Adrenal gland (tissue), 12 donors: ENCODE data around the gene SLC6A8. TPM values are rescaled to one million over a fixed set of nuclear protein-coding genes. Genes with fewer than 3 reads are reported as not detected.

ENCODE experiments used
- DNase-seq, 7 donors: peaks; one replicate each; pipeline ENCODE4 v3.0.0-alpha.2; 2019 to 2020
- H3K27ac ChIP-seq, 5 donors: fragments of 200-600 bp; sonication (generic) in 4 of 5; 1 replicate in 3 of 5; 2 replicates in 2 of 5; pipeline versions ENCODE4 v1.5.1 to v1.8.0; 2016 to 2020; ENCODE audit warnings: mild to moderate bottlenecking in 1 of 5
- H3K27me3 ChIP-seq: fragments of 200-600 bp; 2 replicates; pipeline ENCODE4 v1.8.0; 2021
- H3K36me3 ChIP-seq, 2 donors: fragments of 200-600 bp; replicated peaks in 1 of 2; 1 replicate in 1 of 2; 2 replicates in 1 of 2; pipeline versions ENCODE4 v1.5.1 to v1.8.0; 2018 to 2022
- H3K4me1 ChIP-seq, 2 donors: fragments of 200-600 bp; replicated peaks in 1 of 2; 1 replicate in 1 of 2; 2 replicates in 1 of 2; pipeline versions ENCODE4 v1.5.1 to v1.8.0; 2018 to 2021
- H3K4me3 ChIP-seq, 4 donors: fragments of 200-600 bp; sonication (generic) in 3 of 4; one replicate each; pipeline ENCODE4 v1.5.1; 2016 to 2018
- H3K9me3 ChIP-seq, 3 donors: fragments of 200-600 bp; sonication (generic) in 1 of 3; replicated peaks in 1 of 3; 1 replicate in 2 of 3; 2 replicates in 1 of 3; pipeline versions ENCODE4 v1.5.1 to v1.8.0; 2016 to 2021
- CTCF ChIP-seq, 6 experiments: fragments of 450-650 bp in 4 of 6; fragments of 200-600 bp in 2 of 6; sonication (generic) in 1 of 6; IDR thresholded peaks; 1 replicate in 5 of 6; 2 replicates in 1 of 6; pipeline versions ENCODE4 v1.5.1 to v1.8.0; 2016 to 2021; ENCODE audit warnings: antibody characterized with exemption in 6 of 6, mild to moderate bottlenecking in 2 of 6, moderate library complexity in 1 of 6
- POLR2A ChIP-seq, 2 donors: fragments of 450-650 bp; IDR thresholded peaks; one replicate each; pipeline ENCODE4 v1.6.1; 2017; ENCODE audit warnings: antibody characterized with exemption in 2 of 2, mild to moderate bottlenecking in 2 of 2, moderate library complexity in 1 of 2
- WGBS, 4 donors: extraction: QIAGEN DNeasy Blood & Tissue Kit in 2 of 4; methylation state at CpG; one replicate each; pipeline versions ENCODE4 v1.1.5 to v1.1.7; 2013 to 2017; 5-methylcytosine and 5-hydroxymethylcytosine counted together
- intact Hi-C, 2 donors: fragments of 100-400 bp; cut with DNase I; formaldehyde crosslinking; loops; one replicate each; pipeline versions ENCODE4 v1.14.1 to v1.15.0; 2022 to 2023
- polyA plus RNA-seq, 3 donors: library from polyadenylated mRNA; stranded (reverse); fragments of 200-250 nt in 2 of 3; fragments of 350-450 nt in 1 of 3; fragmentation: Illumina TruSeq in 1 of 3; extraction: RNeasy Lipid Tissue Mini Kit (QIAGEN cat#74804) in 1 of 3; gene quantifications; one replicate each; pipeline ENCODE4 v1.2.3, GENCODE V29; 2013 to 2014
- total RNA-seq, 9 donors: library from RNA; depleted of rRNA in 4 of 9; stranded (reverse); fragments of >200 nt in 4 of 9; fragments of 120-200 nt in 1 of 9; fragmentation: NEBNext Ultra II Directional in 1 of 9; extraction: Animal tissue kit (Norgen Biotek cat#: 25700) in 1 of 9; gene quantifications; one replicate each; pipeline versions ENCODE4 v1.1.0 to v1.2.4, GENCODE V29; 2013 to 2023
- donor health status: healthy with polysubstance abuse.
- donor health status: Bipolar disorder and iron deficiency.
- donor health status: DM: yes; HTN: yes; CAD: no.
- donor health status: DM: no; HTN: no; CAD: no.
- donor health status: DM: no; HTN: no; CAD: no.
- donor health status: DM: yes; HTN: yes; CAD: no.

The SLC6A8 gene
- total and polyA plus RNA-seq, 12 donors: 3.1 to 136 (median 67.0) TPM

GRCh38 chrX:153659268-153659667 lies 28.5 kb upstream of the SLC6A8 start:
- intact Hi-C loops: no loop called here
- TF ChIP-seq POLR2A (IDR thresholded peaks at IDR 0.05) (no peak), CTCF (IDR thresholded peaks at IDR 0.05) (no peak)
- WGBS, 4 donors: 70 to 95% (median 88%) methylated on average over 3 of the region's 3 CpGs
- H3K27me3 ChIP-seq: peaks cover 47% of the 10 kb centered on the region
- no peak overlapping the region for H3K27ac ChIP-seq
- H3K36me3 ChIP-seq: no peaks in the 10 kb centered on the region
- no peak for DNase-seq
- no peak overlapping the region for H3K4me3 ChIP-seq
- no peaks in the 10 kb centered on the region for H3K9me3 ChIP-seq
- H3K4me1 ChIP-seq: no peaks in the 10 kb centered on the region

- H3K27ac ChIP-seq: no peak overlapping the region
- peak in 4 of 7 donors; percentile 33 to 43 (median 35) for DNase-seq
- H3K4me1 ChIP-seq: no peaks in the 10 kb centered on the region
- no peak overlapping the region for H3K4me3 ChIP-seq
- WGBS, 4 donors: 9 to 34% (median 18%) methylated on average over 3 to 31 of the region's 31 CpGs
- no peaks in the 10 kb centered on the region for H3K36me3 ChIP-seq
- H3K9me3 ChIP-seq: no peaks in the 10 kb centered on the region
- intact Hi-C loops: no loop called here
- peaks cover 42% of the 10 kb centered on the region for H3K27me3 ChIP-seq
- peak in 3 of 6 experiments; percentile 9 to 33 (median 23) for TF ChIP-seq CTCF (IDR thresholded peaks at IDR 0.05)
- TF ChIP-seq POLR2A (IDR thresholded peaks at IDR 0.05): no peak
Observed at GRCh38 chrX:153662266-153662665, 25.5 kb upstream of the SLC6A8 start.

- H3K4me1 ChIP-seq: no peaks in the 10 kb centered on the region
- DNase-seq: peak in 2 of 7 donors; percentile 4 to 9
- no peak overlapping the region for H3K27ac ChIP-seq
- intact Hi-C loops: no loop called here
- no peak overlapping the region for H3K4me3 ChIP-seq
- peaks cover 33% of the 10 kb centered on the region for H3K27me3 ChIP-seq
- H3K9me3 ChIP-seq: no peaks in the 10 kb centered on the region
- TF ChIP-seq POLR2A (IDR thresholded peaks at IDR 0.05) (no peak), CTCF (IDR thresholded peaks at IDR 0.05) (no peak)
- no peaks in the 10 kb centered on the region for H3K36me3 ChIP-seq
- 60 to 80% (median 75%) methylated on average over 1 to 9 of the region's 9 CpGs for WGBS, 4 donors
Observed at GRCh38 chrX:153665726-153666306, 21.9 kb upstream of the SLC6A8 start.

- DNase-seq: peak in 2 of 7 donors; percentile 11 to 15
- Histone ChIP-seq H3K4me3 (no peak overlapping the region), H3K9me3 (no peaks in the 10 kb centered on the region), H3K4me1 (no peaks in the 10 kb centered on the region), H3K36me3 (no peaks in the 10 kb centered on the region), H3K27me3 (peaks cover 29% of the 10 kb centered on the region), H3K27ac (no peak overlapping the region)
- TF ChIP-seq POLR2A (IDR thresholded peaks at IDR 0.05) (no peak), CTCF (IDR thresholded peaks at IDR 0.05) (no peak)
- 66 to 75% (median 72%) methylated on average over 8 to 11 of the region's 11 CpGs for WGBS, 4 donors
- intact Hi-C loops: no loop called here
Observed at GRCh38 chrX:153667281-153667955, 20.3 kb upstream of the SLC6A8 start.
